Epithelial cell of esophagus (primary cell): Measurements from ENCODE around the gene WNT9A.

Experiments used
- DNase-seq: peaks from one replicate; pipeline ENCODE4 v3.0.0; 2010; ENCODE audit warnings: low read depth
- H3K4me3 ChIP-seq: 2 replicates; pipeline ENCODE4 v1.5.1; 2011; ENCODE audit warnings: mild to moderate bottlenecking, low read length, control low read depth
- TF ChIP-seq, protein P1 (sequence below): IDR thresholded peaks from 2 replicates; pipeline ENCODE4 v1.5.1; 2011; ENCODE audit warnings: low read depth, mild to moderate bottlenecking, low read length, control low read depth, inconsistent platforms; ENCODE audit not compliant: insufficient read depth; ENCODE audit errors: missing control alignments

WNT9A gene

GRCh38 chr1:227921461-227922185, 26.1 kb downstream of the WNT9A start:
- TF ChIP-seq, protein P1, sequence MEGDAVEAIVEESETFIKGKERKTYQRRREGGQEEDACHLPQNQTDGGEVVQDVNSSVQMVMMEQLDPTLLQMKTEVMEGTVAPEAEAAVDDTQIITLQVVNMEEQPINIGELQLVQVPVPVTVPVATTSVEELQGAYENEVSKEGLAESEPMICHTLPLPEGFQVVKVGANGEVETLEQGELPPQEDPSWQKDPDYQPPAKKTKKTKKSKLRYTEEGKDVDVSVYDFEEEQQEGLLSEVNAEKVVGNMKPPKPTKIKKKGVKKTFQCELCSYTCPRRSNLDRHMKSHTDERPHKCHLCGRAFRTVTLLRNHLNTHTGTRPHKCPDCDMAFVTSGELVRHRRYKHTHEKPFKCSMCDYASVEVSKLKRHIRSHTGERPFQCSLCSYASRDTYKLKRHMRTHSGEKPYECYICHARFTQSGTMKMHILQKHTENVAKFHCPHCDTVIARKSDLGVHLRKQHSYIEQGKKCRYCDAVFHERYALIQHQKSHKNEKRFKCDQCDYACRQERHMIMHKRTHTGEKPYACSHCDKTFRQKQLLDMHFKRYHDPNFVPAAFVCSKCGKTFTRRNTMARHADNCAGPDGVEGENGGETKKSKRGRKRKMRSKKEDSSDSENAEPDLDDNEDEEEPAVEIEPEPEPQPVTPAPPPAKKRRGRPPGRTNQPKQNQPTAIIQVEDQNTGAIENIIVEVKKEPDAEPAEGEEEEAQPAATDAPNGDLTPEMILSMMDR, result no peak
- DNase-seq, result no peak
- no peak overlapping the region for H3K4me3 ChIP-seq

- TF ChIP-seq, protein P1, result no peak
- no peak for DNase-seq
- no peak overlapping the region for H3K4me3 ChIP-seq
Observed at GRCh38 chr1:227920896-227921295, 26.8 kb downstream of the WNT9A start.

DNA sequence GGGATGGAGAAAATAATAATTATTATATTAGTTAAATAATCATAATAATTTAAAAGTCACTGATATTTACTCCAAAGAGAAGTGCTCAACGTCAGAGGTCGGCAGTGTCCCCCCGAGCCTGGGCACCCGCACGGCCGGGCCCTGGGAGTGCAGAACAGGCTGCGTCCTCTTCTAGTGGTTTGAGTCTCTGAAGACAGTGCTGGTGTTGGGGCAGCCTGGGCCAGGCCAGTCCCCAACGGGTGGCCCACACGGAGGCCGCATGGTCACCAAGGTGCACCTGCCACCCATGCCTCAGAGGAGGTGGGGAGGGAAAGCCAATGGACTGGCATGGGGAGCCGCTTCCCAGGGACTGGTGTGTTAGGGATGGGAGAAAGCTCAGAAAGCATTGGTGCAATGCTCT, 27.3 kb downstream of the WNT9A start:
- H3K4me3 ChIP-seq, result no peak overlapping the region
- no peak for DNase-seq
- TF ChIP-seq, protein P1, result no peak

DNA sequence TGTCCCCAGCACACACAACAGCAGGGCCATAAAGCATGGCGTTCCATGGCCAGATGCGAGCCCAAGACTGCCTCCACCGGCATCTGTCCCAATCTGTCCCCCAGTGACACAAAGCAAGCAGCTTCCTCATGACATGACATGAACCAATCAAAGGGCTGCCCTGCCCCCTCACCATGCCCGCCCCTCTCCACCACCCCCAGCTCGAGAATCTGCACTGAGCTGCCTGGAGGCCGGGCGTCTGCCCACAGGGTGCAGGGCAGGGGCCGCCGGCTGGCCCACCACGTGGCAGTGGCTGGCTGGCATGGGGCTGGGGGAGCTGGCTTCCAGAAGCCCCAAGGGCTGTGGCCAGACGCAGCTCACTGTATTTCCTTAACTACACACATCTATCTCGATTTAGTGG, 27.8 kb downstream of the WNT9A start:
- no peak overlapping the region for H3K4me3 ChIP-seq
- TF ChIP-seq, protein P1, result no peak
- no peak for DNase-seq

DNA sequence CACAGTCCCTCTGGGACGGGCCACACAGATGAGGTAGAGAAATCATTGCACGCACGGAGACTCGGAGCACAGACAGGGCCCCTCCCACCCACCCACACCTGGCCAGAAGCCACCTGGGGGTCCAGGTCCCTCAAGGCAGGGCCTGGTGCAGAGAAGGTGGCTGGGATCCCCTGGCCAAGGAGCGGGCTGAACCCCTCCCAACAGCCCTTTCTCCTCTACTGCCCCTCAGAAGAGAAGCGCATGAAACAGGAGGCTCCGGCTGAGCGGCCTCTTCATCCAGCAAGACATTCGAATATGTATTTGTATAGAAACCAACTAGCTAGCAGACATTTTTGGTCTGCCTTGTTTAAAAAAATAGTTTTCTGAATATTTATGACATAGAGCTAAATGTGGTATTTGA, 29.0 kb downstream of the WNT9A start:
- TF ChIP-seq, protein P1, result no peak
- DNase-seq, result no peak
- H3K4me3 ChIP-seq, result no peak overlapping the region

DNA sequence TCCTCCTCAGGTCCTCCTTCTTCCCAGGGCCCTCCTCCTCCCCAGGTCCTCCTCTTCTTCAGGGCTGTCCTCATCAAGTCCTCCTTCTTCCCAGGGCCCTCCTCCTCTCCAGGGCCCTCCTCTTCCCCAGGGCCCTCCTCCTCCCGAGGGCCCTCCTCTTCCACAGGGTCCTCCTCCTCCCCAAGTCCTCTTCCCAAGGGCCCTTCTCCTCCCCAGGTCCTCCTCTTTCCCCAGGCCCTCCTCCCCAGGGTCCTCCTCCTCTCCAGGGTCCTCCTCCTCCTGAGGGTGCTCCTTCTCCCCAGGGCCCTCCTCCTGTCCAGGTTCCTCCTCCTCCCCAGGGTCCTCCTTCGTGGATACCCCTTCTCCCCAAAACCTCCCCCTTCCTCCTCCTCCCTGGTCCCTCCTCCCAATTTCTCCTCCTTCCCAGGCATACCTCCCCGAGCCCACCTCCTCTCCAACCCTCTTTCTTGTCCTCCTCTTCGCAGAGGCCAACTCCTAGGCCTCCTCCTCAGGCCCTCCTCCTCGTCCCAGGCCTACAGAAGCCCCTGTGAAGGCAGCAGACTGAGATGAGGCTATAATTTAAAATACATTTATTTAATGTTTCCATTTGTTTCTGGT, 29.5 kb downstream of the WNT9A start:
- no peak overlapping the region for H3K4me3 ChIP-seq
- TF ChIP-seq, protein P1, result no peak
- no peak for DNase-seq
